K562 (cell line): ENCODE data around the gene VIM. TPM values are rescaled to one million over a fixed set of nuclear protein-coding genes. Genes with fewer than 3 reads are reported as not detected.

Experiments
- ATF7 ChIP-seq: fragments of 450-650 bp; IDR thresholded peaks from 2 replicates; pipeline ENCODE4 v1.7.1; 2014; ENCODE audit warnings: mild to moderate bottlenecking, moderate library complexity
- COPS2 ChIP-seq: fragments of 450-650 bp; conservative IDR thresholded peaks from 2 replicates; pipeline ENCODE4 v1.6.1; 2016; ENCODE audit warnings: mild to moderate bottlenecking, moderate library complexity
- CREM ChIP-seq: IDR thresholded peaks from 2 replicates; pipeline ENCODE4 v1.6.1; 2014; ENCODE audit warnings: antibody characterized with exemption, low read depth
- DIDO1 ChIP-seq: fragments of 450-650 bp; IDR thresholded peaks from 2 replicates; pipeline ENCODE4 v1.6.1; 2016; ENCODE audit warnings: low read depth, missing biosample characterization, missing genetic modification characterization
- NR2C2 ChIP-seq, 2 experiments: fragments of 200-800 bp in 1 of 2; sonication (Bioruptor generic) in 1 of 2; sonication (generic) in 1 of 2; formaldehyde crosslinking in 1 of 2; IDR thresholded peaks; 2 replicates each; pipeline versions ENCODE4 v1.6.1 to v1.8.0; 2016 to 2022; ENCODE audit warnings: mild to moderate bottlenecking in 1 of 2, missing compliant biosample characterization in 1 of 2, missing genetic modification characterization in 1 of 2, missing genetic modification reagents in 1 of 2
- RBBP5 ChIP-seq: fragments of 200-600 bp; sonication (generic); IDR thresholded peaks from 2 replicates; pipeline ENCODE4 v1.6.1; 2012; ENCODE audit warnings: borderline replicate concordance, mild to moderate bottlenecking, low read length, control low read depth, inconsistent platforms; ENCODE audit not compliant: insufficient read depth, poor library complexity, severe bottlenecking
- SLC30A9 ChIP-seq: fragments of 250-450 bp; sonication (Bioruptor Pico); IDR thresholded peaks from 2 replicates; pipeline ENCODE4 v1.8.0; 2022; ENCODE audit warnings: mild to moderate bottlenecking, moderate library complexity
- SNRNP70 ChIP-seq: fragments of 200-400 bp; formaldehyde crosslinking; optimal IDR thresholded peaks from 2 replicates; pipeline ENCODE3; 2017; ENCODE audit warnings: low read depth, low read length
- TAL1 ChIP-seq: fragments of 450-650 bp; IDR thresholded peaks from 2 replicates; pipeline ENCODE4 v1.6.1; 2016; ENCODE audit warnings: mild to moderate bottlenecking
- TSC22D4 ChIP-seq: fragments of 450-650 bp; IDR thresholded peaks from 2 replicates; pipeline ENCODE4 v1.6.1; 2016; ENCODE audit warnings: missing genetic modification characterization, missing biosample characterization, control low read depth
- ZKSCAN3 ChIP-seq: fragments of 250-450 bp; sonication (Bioruptor Pico); IDR thresholded peaks from 2 replicates; pipeline ENCODE4 v1.4.0; 2020
- ZNF165 ChIP-seq: fragments of 250-450 bp; sonication (Bioruptor Pico); IDR thresholded peaks from 2 replicates; pipeline ENCODE4 v1.4.0; 2020; ENCODE audit warnings: borderline replicate concordance
- ZNF717 ChIP-seq: fragments of 250-450 bp; sonication (Bioruptor Pico); IDR thresholded peaks from 2 replicates; pipeline ENCODE4 v1.5.0; 2021
- polyA plus RNA-seq, 8 experiments: library from polyadenylated mRNA; depleted of rRNA in 4 of 8; stranded (reverse) in 5 of 8; unstranded in 3 of 8; fragments of >200 nt; fragmentation: Nextera tagmentation in 2 of 8; fragmentation: Illumina TruSeq in 1 of 8; extraction: Ambion mirVana in 2 of 8; extraction: Trizol in 1 of 8; gene quantifications; 2 replicates each; pipeline versions ENCODE4 v1.2.1 to v1.2.3, GENCODE V29; 2011 to 2014; ENCODE audit warnings: inconsistent platforms in 1 of 8, missing spikeins in 1 of 8
- total RNA-seq, 7 experiments: library from RNA; depleted of rRNA in 6 of 7; stranded (reverse); fragments of >200 nt in 6 of 7; fragmentation: Illumina TruSeq in 2 of 7; extraction: Trizol in 2 of 7; gene quantifications; 2 replicates each; pipeline versions ENCODE4 v1.2.1 to v1.2.3, GENCODE V29; 2011 to 2021; ENCODE audit warnings: low replicate concordance in 1 of 7
- TF ChIP-seq, protein P1 (sequence below), 2 experiments: fragments of 450-650 bp in 1 of 2; sonication (generic) in 1 of 2; formaldehyde crosslinking in 1 of 2; IDR thresholded peaks; 2 replicates each; pipeline versions ENCODE4 v1.7.1 to v1.9.0; 2016 to 2022; ENCODE audit warnings: inconsistent platforms in 1 of 2, mild to moderate bottlenecking in 1 of 2, missing genetic modification reagents in 1 of 2
- TF ChIP-seq, protein P2 (sequence below): fragments of 250-450 bp; sonication (Bioruptor Pico); IDR thresholded peaks from 2 replicates; pipeline ENCODE4 v1.4.0; 2020; ENCODE audit warnings: mild to moderate bottlenecking, moderate library complexity

The VIM gene
- total and polyA plus RNA-seq, 9 of the 15 experiments (the other 6 are each of a cell fraction or from before 2014, with no cell fraction given) = 86.0 to 621 (median 383) TPM

DNA sequence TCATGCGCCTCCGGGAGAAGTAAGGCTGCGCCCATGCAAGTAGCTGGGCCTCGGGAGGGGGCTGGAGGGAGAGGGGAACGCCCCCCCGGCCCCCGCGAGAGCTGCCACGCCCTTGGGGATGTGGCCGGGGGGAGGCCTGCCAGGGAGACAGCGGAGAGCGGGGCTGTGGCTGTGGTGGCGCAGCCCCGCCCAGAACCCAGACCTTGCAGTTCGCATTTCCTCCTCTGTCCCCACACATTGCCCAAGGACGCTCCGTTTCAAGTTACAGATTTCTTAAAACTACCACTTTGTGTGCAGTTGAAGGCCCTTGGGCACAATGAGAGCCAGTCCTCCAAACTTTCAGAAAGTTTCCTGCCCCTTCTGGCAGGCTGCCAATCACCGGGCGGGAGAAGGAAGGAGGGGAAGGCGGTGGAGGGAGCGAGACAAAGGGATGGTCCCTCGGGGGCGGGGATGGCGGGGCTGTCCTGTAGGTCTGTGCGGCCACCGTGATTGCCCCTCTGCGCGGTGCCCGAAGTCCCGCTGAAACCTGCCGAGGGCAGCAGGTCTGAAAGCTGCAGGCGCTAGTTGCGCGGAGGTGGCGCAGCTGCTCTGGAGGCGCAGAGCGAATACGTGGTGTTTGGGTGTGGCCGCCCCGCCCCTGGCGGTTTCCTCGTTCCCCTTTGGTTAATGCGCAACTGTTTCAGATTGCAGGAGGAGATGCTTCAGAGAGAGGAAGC is 2.1 kb downstream of the VIM start (continued):
- TF ChIP-seq, protein P1, sequence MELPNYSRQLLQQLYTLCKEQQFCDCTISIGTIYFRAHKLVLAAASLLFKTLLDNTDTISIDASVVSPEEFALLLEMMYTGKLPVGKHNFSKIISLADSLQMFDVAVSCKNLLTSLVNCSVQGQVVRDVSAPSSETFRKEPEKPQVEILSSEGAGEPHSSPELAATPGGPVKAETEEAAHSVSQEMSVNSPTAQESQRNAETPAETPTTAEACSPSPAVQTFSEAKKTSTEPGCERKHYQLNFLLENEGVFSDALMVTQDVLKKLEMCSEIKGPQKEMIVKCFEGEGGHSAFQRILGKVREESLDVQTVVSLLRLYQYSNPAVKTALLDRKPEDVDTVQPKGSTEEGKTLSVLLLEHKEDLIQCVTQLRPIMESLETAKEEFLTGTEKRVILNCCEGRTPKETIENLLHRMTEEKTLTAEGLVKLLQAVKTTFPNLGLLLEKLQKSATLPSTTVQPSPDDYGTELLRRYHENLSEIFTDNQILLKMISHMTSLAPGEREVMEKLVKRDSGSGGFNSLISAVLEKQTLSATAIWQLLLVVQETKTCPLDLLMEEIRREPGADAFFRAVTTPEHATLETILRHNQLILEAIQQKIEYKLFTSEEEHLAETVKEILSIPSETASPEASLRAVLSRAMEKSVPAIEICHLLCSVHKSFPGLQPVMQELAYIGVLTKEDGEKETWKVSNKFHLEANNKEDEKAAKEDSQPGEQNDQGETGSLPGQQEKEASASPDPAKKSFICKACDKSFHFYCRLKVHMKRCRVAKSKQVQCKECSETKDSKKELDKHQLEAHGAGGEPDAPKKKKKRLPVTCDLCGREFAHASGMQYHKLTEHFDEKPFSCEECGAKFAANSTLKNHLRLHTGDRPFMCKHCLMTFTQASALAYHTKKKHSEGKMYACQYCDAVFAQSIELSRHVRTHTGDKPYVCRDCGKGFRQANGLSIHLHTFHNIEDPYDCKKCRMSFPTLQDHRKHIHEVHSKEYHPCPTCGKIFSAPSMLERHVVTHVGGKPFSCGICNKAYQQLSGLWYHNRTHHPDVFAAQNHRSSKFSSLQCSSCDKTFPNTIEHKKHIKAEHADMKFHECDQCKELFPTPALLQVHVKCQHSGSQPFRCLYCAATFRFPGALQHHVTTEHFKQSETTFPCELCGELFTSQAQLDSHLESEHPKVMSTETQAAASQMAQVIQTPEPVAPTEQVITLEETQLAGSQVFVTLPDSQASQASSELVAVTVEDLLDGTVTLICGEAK (IDR thresholded peaks at IDR 0.05) = no peak
- TF ChIP-seq, protein P1 (CRISPR knock-in tag; IDR thresholded peaks at IDR 0.05) = no peak; the same call in 1 of the 2 replicates
- TF ChIP-seq NR2C2 (CRISPR knock-in tag; IDR thresholded peaks at IDR 0.05) (peak; percentile 37; the same call in 1 of the 2 replicates), NR2C2 (tag; IDR thresholded peaks at IDR 0.05) (no peak; the same call in 1 of the 2 replicates), TSC22D4 (tag) (no peak), ZNF717 (CRISPR knock-in tag) (no peak), SLC30A9 (CRISPR knock-in tag) (no peak), ATF7 (peak; percentile 45; the same call in 1 of the 2 replicates), CREM (peak; percentile 96), TAL1 (no peak), ZKSCAN3 (CRISPR knock-in tag) (no peak), COPS2 (no peak), RBBP5 (no peak), ZNF165 (CRISPR knock-in tag) (no peak), DIDO1 (no peak), SNRNP70 (no peak)
- TF ChIP-seq, protein P2, sequence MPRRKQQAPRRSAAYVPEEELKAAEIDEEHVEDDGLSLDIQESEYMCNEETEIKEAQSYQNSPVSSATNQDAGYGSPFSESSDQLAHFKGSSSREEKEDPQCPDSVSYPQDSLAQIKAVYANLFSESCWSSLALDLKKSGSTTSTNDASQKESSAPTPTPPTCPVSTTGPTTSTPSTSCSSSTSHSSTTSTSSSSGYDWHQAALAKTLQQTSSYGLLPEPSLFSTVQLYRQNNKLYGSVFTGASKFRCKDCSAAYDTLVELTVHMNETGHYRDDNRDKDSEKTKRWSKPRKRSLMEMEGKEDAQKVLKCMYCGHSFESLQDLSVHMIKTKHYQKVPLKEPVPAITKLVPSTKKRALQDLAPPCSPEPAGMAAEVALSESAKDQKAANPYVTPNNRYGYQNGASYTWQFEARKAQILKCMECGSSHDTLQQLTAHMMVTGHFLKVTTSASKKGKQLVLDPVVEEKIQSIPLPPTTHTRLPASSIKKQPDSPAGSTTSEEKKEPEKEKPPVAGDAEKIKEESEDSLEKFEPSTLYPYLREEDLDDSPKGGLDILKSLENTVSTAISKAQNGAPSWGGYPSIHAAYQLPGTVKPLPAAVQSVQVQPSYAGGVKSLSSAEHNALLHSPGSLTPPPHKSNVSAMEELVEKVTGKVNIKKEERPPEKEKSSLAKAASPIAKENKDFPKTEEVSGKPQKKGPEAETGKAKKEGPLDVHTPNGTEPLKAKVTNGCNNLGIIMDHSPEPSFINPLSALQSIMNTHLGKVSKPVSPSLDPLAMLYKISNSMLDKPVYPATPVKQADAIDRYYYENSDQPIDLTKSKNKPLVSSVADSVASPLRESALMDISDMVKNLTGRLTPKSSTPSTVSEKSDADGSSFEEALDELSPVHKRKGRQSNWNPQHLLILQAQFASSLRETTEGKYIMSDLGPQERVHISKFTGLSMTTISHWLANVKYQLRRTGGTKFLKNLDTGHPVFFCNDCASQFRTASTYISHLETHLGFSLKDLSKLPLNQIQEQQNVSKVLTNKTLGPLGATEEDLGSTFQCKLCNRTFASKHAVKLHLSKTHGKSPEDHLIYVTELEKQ (CRISPR knock-in tag) = no peak
